ENCODE measurements around the gene GNAT2. TPM values are rescaled to one million over a fixed set of nuclear protein-coding genes. Genes with fewer than 3 reads are reported as not detected.
A peak's percentile ranks its signal among the peaks of the same experiment; 100 is the strongest.

Gene GNAT2
- total RNA-seq, 4 donors from 2014 or later = not detected

DNA sequence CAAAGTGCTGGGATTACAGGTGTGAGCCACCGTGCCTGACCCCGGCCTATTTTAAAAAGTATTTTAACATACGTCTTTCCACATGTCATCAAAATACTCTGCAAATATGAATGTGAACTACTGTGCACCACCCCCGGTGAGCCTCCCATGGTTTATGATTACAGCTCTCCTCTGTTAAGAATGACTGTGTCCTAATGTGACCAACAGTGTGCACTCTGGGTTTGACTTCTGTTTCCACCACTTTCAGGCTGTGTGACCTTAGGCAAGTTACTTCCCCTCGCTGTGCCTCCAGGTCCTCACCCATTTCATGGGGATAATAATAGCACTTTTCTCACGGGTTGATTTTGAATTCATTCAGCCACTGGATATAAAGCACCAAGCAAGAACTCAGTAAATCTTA lies 14.9 kb upstream of the GNAT2 start:
- H3K4me3 ChIP-seq = no peak overlapping the region
- TF ChIP-seq EP300 (IDR thresholded peaks at IDR 0.05; ENCODE audit: low read depth) (no peak), POLR2A (IDR thresholded peaks at IDR 0.05) (no peak), POLR2AphosphoS5 (IDR thresholded peaks at IDR 0.05) (no peak), CTCF (IDR thresholded peaks at IDR 0.05) (no peak)
- in situ Hi-C loops (cut with MboI; ENCODE audit: low pct_ligation_motif_present in 1 of 4, low pct_unique_long_range_greater_than_20kb in 1 of 4, low sequenced_read_pairs in 3 of 4) (loop anchor here in 2 of 4 donors (5.0 to 10.0 kb wide), 2 partner anchors 92 to 351 kb away; partner anchors contain the start of gene AHCYL1 (in 1 of the 2)), intact Hi-C loops (cut with DNase I; ENCODE audit: low total_unique reads) (no loop called here)
- no peak for DNase-seq
- peak overlapping the region in 1 of 4 donors; percentile 3 for H3K27ac ChIP-seq
- H3K9me3 ChIP-seq = no peaks in the 10 kb centered on the region
- WGBS, 2 donors (ENCODE audit: low coverage in 1 of 2) = 47 to 69% methylated on average over 3 to 6 of the region's 6 CpGs
- H3K27me3 ChIP-seq = no peaks in the 10 kb centered on the region
- H3K36me3 ChIP-seq = no peaks in the 10 kb centered on the region
- peaks cover 3 to 26% (median 12%) of the 10 kb centered on the region in 4 donors for H3K4me1 ChIP-seq

DNA sequence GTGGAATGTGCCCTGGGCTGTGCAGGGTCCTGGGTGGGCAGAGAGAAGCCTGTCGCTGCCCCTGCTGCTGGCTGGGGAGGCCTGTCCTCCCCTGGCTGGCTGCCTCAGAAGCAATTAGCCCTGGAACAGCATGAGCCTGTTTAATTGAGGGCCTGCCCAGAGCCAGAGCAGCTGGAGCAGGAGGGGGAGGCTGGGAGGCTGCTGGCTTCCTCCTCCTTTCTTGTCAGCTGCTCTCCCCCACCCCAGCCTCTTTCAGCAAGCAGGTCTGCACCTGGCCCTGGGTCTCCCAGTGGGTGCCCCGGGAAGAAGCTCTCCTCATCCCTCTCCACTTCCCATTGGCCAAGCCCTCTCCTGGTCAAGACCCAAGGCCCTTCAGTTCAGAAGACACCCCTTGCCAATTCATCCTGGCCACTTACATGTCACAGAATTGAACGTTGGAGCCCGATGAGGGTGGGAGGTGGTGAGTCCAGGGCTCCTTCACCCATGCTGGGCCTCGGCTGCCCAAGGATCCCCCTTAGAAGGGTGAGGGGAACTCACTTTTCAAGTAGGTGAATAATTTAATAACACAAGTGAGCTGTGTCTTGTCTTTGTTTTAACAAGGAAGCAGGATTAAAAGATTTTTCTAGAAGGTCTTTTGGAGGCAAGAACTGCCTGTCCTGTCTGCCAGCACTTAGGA lies 13.4 kb upstream of the GNAT2 start:
- DNase-seq = peak; percentile 48
- 43% methylated on average over 5 of the region's 5 CpGs; no CpG with 5 or more reads in 1 of the 2 donors for WGBS, 2 donors (ENCODE audit: low coverage in 1 of 2)

DNA sequence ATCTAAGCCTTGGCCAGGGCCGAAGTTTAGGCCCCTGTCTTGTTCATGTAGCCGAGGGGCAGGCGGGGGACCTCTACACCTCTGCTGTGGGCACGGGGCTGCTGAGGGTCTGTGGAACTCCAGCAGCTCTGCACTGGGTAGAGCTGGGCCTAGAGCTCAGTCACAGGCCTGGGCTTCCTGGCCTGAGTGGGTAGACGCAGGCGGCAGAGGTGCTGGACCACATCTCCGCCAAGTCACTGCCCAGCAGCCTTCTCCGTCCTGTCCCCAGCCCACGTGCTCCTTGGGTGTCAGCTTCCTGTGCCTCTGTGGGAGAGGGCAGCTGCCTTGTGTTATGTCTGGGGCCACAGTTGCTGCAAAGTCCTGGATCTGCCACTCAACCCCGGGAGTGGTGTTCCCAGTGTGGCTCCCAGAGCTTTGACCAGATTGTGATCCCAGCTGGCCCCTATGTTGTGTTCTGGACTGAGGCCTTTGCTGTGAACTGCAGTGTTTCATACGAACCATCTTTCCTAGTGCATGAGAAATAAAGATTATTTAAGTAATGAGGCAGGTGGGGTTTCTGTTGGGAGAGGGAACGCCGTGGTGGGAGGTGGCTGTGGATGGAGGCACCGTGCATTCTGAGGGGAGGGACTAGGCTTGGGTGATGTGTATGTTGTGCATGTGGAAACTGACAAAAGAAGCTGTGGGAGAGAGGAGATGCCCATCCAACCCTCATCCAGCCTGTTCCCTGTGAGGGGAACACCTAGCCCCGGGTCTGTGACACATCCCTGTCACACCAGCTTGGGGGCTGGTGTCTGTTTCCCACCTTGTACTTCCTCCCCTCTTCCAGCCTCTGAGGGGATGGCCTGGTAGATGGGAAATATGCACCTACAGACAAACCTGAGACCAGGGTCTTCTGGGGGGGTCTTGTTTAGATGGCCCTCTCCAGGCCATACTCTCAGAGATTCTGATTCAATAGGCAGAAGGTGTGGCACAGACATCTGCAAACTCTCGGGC lies 12.4 kb upstream of the GNAT2 start:
- TF ChIP-seq CTCF (IDR thresholded peaks at IDR 0.05) (no peak), POLR2A (IDR thresholded peaks at IDR 0.05) (no peak), EP300 (IDR thresholded peaks at IDR 0.05; ENCODE audit: low read depth) (no peak), POLR2AphosphoS5 (IDR thresholded peaks at IDR 0.05) (no peak)
- intact Hi-C loops (cut with DNase I; ENCODE audit: low total_unique reads) (no loop called here), in situ Hi-C loops (cut with MboI; ENCODE audit: low pct_ligation_motif_present in 1 of 4, low pct_unique_long_range_greater_than_20kb in 1 of 4, low sequenced_read_pairs in 3 of 4) (loop anchor here in 2 of 4 donors (5.0 to 10.0 kb wide), 2 partner anchors 90 to 353 kb away; partner anchors contain the start of gene AHCYL1 (in 1 of the 2))
- Histone ChIP-seq H3K27me3 (no peaks in the 10 kb centered on the region), H3K4me1 (peaks cover 3 to 26% (median 12%) of the 10 kb centered on the region in 4 donors), H3K4me3 (no peak overlapping the region), H3K9me3 (no peaks in the 10 kb centered on the region), H3K36me3 (no peaks in the 10 kb centered on the region), H3K27ac (peak overlapping the region in 1 of 4 donors; percentile 4)
- DNase-seq = no peak
- 60 to 89% methylated on average over 1 to 16 of the region's 16 CpGs for WGBS, 2 donors (ENCODE audit: low coverage in 1 of 2)

More for the DNA sequence above, 13.4 kb upstream of the GNAT2 start:
- Histone ChIP-seq H3K27me3 (no peaks in the 10 kb centered on the region), H3K4me1 (peaks cover 3 to 26% (median 12%) of the 10 kb centered on the region in 4 donors), H3K4me3 (no peak overlapping the region), H3K36me3 (no peaks in the 10 kb centered on the region), H3K9me3 (no peaks in the 10 kb centered on the region), H3K27ac (peak overlapping the region in 1 of 4 donors; percentile 4)
- in situ Hi-C loops (cut with MboI; ENCODE audit: low pct_ligation_motif_present in 1 of 4, low pct_unique_long_range_greater_than_20kb in 1 of 4, low sequenced_read_pairs in 3 of 4) = loop anchor here in 2 of 4 donors (5.0 to 10.0 kb wide), 2 partner anchors 91 to 352 kb away; partner anchors contain the start of gene AHCYL1 (in 1 of the 2)
- intact Hi-C loops (cut with DNase I; ENCODE audit: low total_unique reads) = no loop called here
- TF ChIP-seq CTCF (IDR thresholded peaks at IDR 0.05) = no peak
- TF ChIP-seq POLR2A (IDR thresholded peaks at IDR 0.05) = no peak
- TF ChIP-seq POLR2AphosphoS5 (IDR thresholded peaks at IDR 0.05) = no peak
- no peak for TF ChIP-seq EP300 (IDR thresholded peaks at IDR 0.05; ENCODE audit: low read depth)
